H9 (cell line): Measurements from ENCODE around the gene NDUFA6. TPM values are rescaled to one million over a fixed set of nuclear protein-coding genes. Genes with fewer than 3 reads are reported as not detected.

Experiments
- DNase-seq: peaks from one replicate; pipeline ENCODE4 v3.0.0-alpha.2; 2017
- H2AFZ ChIP-seq: one replicate; pipeline ENCODE4 v1.6.1; 2013; ENCODE audit warnings: mild to moderate bottlenecking, low read length, control low read depth, moderate library complexity
- H2AK5ac ChIP-seq: 2 replicates; pipeline ENCODE4 v1.6.1; 2013; ENCODE audit warnings: low read length, control low read depth, mixed read lengths; ENCODE audit not compliant: insufficient read length
- H2BK120ac ChIP-seq: one replicate; pipeline ENCODE4 v1.6.1; 2013; ENCODE audit warnings: low read depth, mild to moderate bottlenecking, low read length, control low read depth, inconsistent platforms; ENCODE audit not compliant: poor library complexity, severe bottlenecking
- H2BK12ac ChIP-seq: 2 replicates; pipeline ENCODE4 v1.6.1; 2013; ENCODE audit warnings: low read length, control low read depth, mixed read lengths, low read depth; ENCODE audit not compliant: insufficient read length
- H2BK15ac ChIP-seq: 2 replicates; pipeline ENCODE4 v1.6.1; 2013; ENCODE audit warnings: low read depth, low read length, control low read depth
- H2BK20ac ChIP-seq: one replicate; pipeline ENCODE4 v1.6.1; 2013; ENCODE audit warnings: low read depth, mild to moderate bottlenecking, low read length, control low read depth, inconsistent platforms; ENCODE audit not compliant: poor library complexity, severe bottlenecking
- H2BK5ac ChIP-seq: 2 replicates; pipeline ENCODE4 v1.6.1; 2013; ENCODE audit warnings: low read length, control low read depth, mixed read lengths; ENCODE audit not compliant: insufficient read length
- H3K14ac ChIP-seq: 2 replicates; pipeline ENCODE4 v1.6.1; 2013; ENCODE audit warnings: low read length, control low read depth; ENCODE audit not compliant: insufficient read depth
- H3K18ac ChIP-seq: 2 replicates; pipeline ENCODE4 v1.6.1; 2013; ENCODE audit warnings: low read depth, mild to moderate bottlenecking, mixed read lengths, low read length, control low read depth; ENCODE audit not compliant: insufficient read length
- H3K23ac ChIP-seq: 2 replicates; pipeline ENCODE4 v1.6.1; 2013; ENCODE audit warnings: low read length, control low read depth, mixed read lengths, low read depth; ENCODE audit not compliant: insufficient read length
- H3K23me2 ChIP-seq: 2 replicates; pipeline ENCODE4 v1.6.1; 2013; ENCODE audit warnings: low read depth, mild to moderate bottlenecking, mixed read lengths, low read length, control low read depth; ENCODE audit not compliant: insufficient read length, poor library complexity, severe bottlenecking
- H3K27ac ChIP-seq: 2 replicates; pipeline ENCODE4 v1.5.1; 2013; ENCODE audit warnings: low read length, control low read depth, mixed read lengths, low read depth; ENCODE audit not compliant: insufficient read length
- H3K27me3 ChIP-seq: 2 replicates; pipeline ENCODE4 v1.6.1; 2013; ENCODE audit warnings: low read length, control low read depth, inconsistent platforms; ENCODE audit not compliant: insufficient read depth
- H3K4ac ChIP-seq: 2 replicates; pipeline ENCODE4 v1.6.1; 2013; ENCODE audit warnings: low read depth, mild to moderate bottlenecking, control low read depth, inconsistent platforms, low read length, moderate library complexity
- H3K4me1 ChIP-seq: 2 replicates; pipeline ENCODE4 v1.6.1; 2013; ENCODE audit warnings: low read length, control low read depth, inconsistent platforms; ENCODE audit not compliant: insufficient read depth
- H3K4me2 ChIP-seq: 2 replicates; pipeline ENCODE4 v1.6.1; 2013; ENCODE audit warnings: low read length, control low read depth, mixed read lengths; ENCODE audit not compliant: insufficient read length, insufficient read depth
- H3K56ac ChIP-seq: 2 replicates; pipeline ENCODE4 v1.6.1; 2013; ENCODE audit warnings: low read depth, mild to moderate bottlenecking, mixed read lengths, low read length, control low read depth; ENCODE audit not compliant: insufficient read length
- H3K79me1 ChIP-seq: 2 replicates; pipeline ENCODE4 v1.6.1; 2013; ENCODE audit warnings: low read depth, mild to moderate bottlenecking, moderate library complexity, low read length, control low read depth, inconsistent platforms; ENCODE audit not compliant: insufficient read depth, poor library complexity, severe bottlenecking
- H3K79me2 ChIP-seq: 2 replicates; pipeline ENCODE4 v1.6.1; 2013; ENCODE audit warnings: low read length, control low read depth, inconsistent platforms; ENCODE audit not compliant: insufficient read depth
- H3K9ac ChIP-seq: 2 replicates; pipeline ENCODE4 v1.6.1; 2013; ENCODE audit warnings: low read length, control low read depth, mixed read lengths; ENCODE audit not compliant: insufficient read length; ENCODE audit errors: extremely low read depth
- H3K9me3 ChIP-seq: one replicate; pipeline ENCODE4 v1.6.1; 2013; ENCODE audit warnings: low read depth, low read length, inconsistent platforms; ENCODE audit not compliant: control insufficient read depth
- H3T11ph ChIP-seq: one replicate; pipeline ENCODE4 v1.6.1; 2013; ENCODE audit warnings: mild to moderate bottlenecking, low read length, control low read depth, inconsistent platforms
- H4K20me1 ChIP-seq: one replicate; pipeline ENCODE4 v1.6.1; 2013; ENCODE audit not compliant: control insufficient read depth, insufficient read length, insufficient read depth
- H4K5ac ChIP-seq: 2 replicates; pipeline ENCODE4 v1.6.1; 2013; ENCODE audit warnings: low read depth, mild to moderate bottlenecking, mixed read lengths, low read length, control low read depth; ENCODE audit not compliant: insufficient read length
- H4K8ac ChIP-seq: replicated peaks from 2 replicates; pipeline ENCODE4 v1.6.1; 2013; ENCODE audit warnings: low read length, control low read depth, mixed read lengths, low read depth; ENCODE audit not compliant: insufficient read length
- H4K91ac ChIP-seq: 2 replicates; pipeline ENCODE4 v1.6.1; 2013; ENCODE audit warnings: low read depth, mild to moderate bottlenecking, moderate library complexity, mixed read lengths, low read length, control low read depth; ENCODE audit not compliant: insufficient read length
- H3K27ac Mint-ChIP-seq, 3 experiments: 2 replicates in 2 of 3; 3 replicates in 1 of 3; pipeline ENCODE4 v1.8.0; 2020 to 2021; ENCODE audit warnings: mixed read lengths in 3 of 3, mild to moderate bottlenecking in 1 of 3, moderate library complexity in 1 of 3
- H3K27me3 Mint-ChIP-seq: 2 replicates; pipeline ENCODE4 v1.8.0; 2021; ENCODE audit warnings: low read depth, mild to moderate bottlenecking, moderate library complexity, mixed read lengths
- H3K36me3 Mint-ChIP-seq, 3 experiments: 2 replicates in 2 of 3; 3 replicates in 1 of 3; pipeline ENCODE4 v1.8.0; 2020 to 2021; ENCODE audit warnings: low read depth in 3 of 3, mixed read lengths in 3 of 3; ENCODE audit not compliant: insufficient read depth in 1 of 3
- H3K4me1 Mint-ChIP-seq, 2 experiments: 2 replicates each; pipeline ENCODE4 v1.8.0; 2020; ENCODE audit warnings: mixed read lengths in 2 of 2
- H3K4me3 Mint-ChIP-seq, 2 experiments: 2 replicates in 1 of 2; 3 replicates in 1 of 2; pipeline ENCODE4 v1.8.0; 2020 to 2021; ENCODE audit warnings: mild to moderate bottlenecking in 2 of 2, mixed read lengths in 2 of 2, moderate library complexity in 1 of 2
- H3K9me3 Mint-ChIP-seq, 2 experiments: 2 replicates in 1 of 2; 3 replicates in 1 of 2; pipeline ENCODE4 v1.8.0; 2020; ENCODE audit warnings: mild to moderate bottlenecking in 2 of 2, mixed read lengths in 2 of 2, moderate library complexity in 1 of 2
- CTCF ChIP-seq: fragments of 200-600 bp; sonication (generic); conservative IDR thresholded peaks from 3 replicates; pipeline ENCODE4 v1.8.0; 2021; ENCODE audit warnings: antibody characterized with exemption, mild to moderate bottlenecking
- WGBS: extraction: QIAGEN DNeasy Blood & Tissue Kit; methylation state at CpG from one replicate; pipeline ENCODE4 v1.1.7; 2013; ENCODE audit warnings: missing lambda C conversion rate, low lambda C conversion rate, mixed read lengths; ENCODE audit not compliant: insufficient read length; ENCODE audit errors: extremely low coverage; 5-methylcytosine and 5-hydroxymethylcytosine counted together
- total RNA-seq: library from RNA; stranded (reverse); gene quantifications from 2 replicates; pipeline ENCODE4 v1.2.1, GENCODE V29; 2021

NDUFA6 gene
- total RNA-seq, 1 experiment from 2014 or later: 91.7 TPM

GRCh38 chr22:42079319-42080251 is 11.0 kb downstream of the NDUFA6 start, which contains the start of gene SMDT1:
Gene SMDT1, plus strand, starts transcription at chr22:42079700. Its CDS starts 69 bp downstream, at chr22:42079769.
- H3K23me2 ChIP-seq: peaks cover 6% of the 10 kb centered on the region
- H4K5ac ChIP-seq: no peak within 1 kb of the TSS
- no peak within 1 kb of the TSS for H3T11ph ChIP-seq
- no peaks in the 10 kb centered on the region for H3K4me1 ChIP-seq
- no peak within 1 kb of the TSS for H3K27ac ChIP-seq
- peak within 1 kb of the TSS; percentile 4; the same call in 1 of the 2 replicates for H2BK15ac ChIP-seq
- H3K9me3 ChIP-seq: no peaks in the 10 kb centered on the region
- peak; percentile 96 for DNase-seq
- no peaks in the 10 kb centered on the region; a peak in 1 of 5 replicates for H3K9me3 Mint-ChIP-seq
- H2BK120ac ChIP-seq: no peak within 1 kb of the TSS
- no peaks in the 10 kb centered on the region for H4K20me1 ChIP-seq
- no peak for TF ChIP-seq CTCF
- no peak within 1 kb of the TSS for H2BK20ac ChIP-seq
- H2BK12ac ChIP-seq: no peak within 1 kb of the TSS
- H3K4me3 Mint-ChIP-seq: peak within 1 kb of the TSS; percentile 89 to 90
- H2AFZ ChIP-seq: no peak within 1 kb of the TSS
- H3K79me2 ChIP-seq: no peaks in the 10 kb centered on the region
- H2BK5ac ChIP-seq: no peak within 1 kb of the TSS
- H3K36me3 Mint-ChIP-seq: peaks cover 9 to 24% (median 14%) of the 10 kb centered on the region in 3 experiments
- peak within 1 kb of the TSS; percentile 84 to 98 (median 96) for H3K27ac Mint-ChIP-seq
- H3K4me2 ChIP-seq: peak within 1 kb of the TSS; percentile 85
- H3K27me3 Mint-ChIP-seq: no peaks in the 10 kb centered on the region
- peak within 1 kb of the TSS; percentile 94 for H3K18ac ChIP-seq
- no peak within 1 kb of the TSS for H4K8ac ChIP-seq
- no peak within 1 kb of the TSS for H3K56ac ChIP-seq
- H3K9ac ChIP-seq: peak within 1 kb of the TSS; percentile 79
- no CpG with 5 or more reads among the region's 71 CpGs for WGBS
- peak within 1 kb of the TSS; percentile 96 for H3K14ac ChIP-seq
- H3K4me1 Mint-ChIP-seq: peaks cover 16 to 20% of the 10 kb centered on the region in 2 experiments; a peak in 3 of 4 replicates
- no peak within 1 kb of the TSS for H3K4ac ChIP-seq
- no peaks in the 10 kb centered on the region for H3K27me3 ChIP-seq
- H3K23ac ChIP-seq: no peak within 1 kb of the TSS
- H4K91ac ChIP-seq: no peak within 1 kb of the TSS
- H2AK5ac ChIP-seq: no peak within 1 kb of the TSS
- no peaks in the 10 kb centered on the region for H3K79me1 ChIP-seq
